NCI-H146 treated with DMSO at 0.1 percent for 48 hours (cell line): ENCODE data around the gene QKI.

Experiments
- DNase-seq: peaks from one replicate; lab custom pipeline; 2025; ENCODE audit not compliant: unreplicated experiment; lab: John Stamatoyannopoulos, UW

Gene QKI

DNA sequence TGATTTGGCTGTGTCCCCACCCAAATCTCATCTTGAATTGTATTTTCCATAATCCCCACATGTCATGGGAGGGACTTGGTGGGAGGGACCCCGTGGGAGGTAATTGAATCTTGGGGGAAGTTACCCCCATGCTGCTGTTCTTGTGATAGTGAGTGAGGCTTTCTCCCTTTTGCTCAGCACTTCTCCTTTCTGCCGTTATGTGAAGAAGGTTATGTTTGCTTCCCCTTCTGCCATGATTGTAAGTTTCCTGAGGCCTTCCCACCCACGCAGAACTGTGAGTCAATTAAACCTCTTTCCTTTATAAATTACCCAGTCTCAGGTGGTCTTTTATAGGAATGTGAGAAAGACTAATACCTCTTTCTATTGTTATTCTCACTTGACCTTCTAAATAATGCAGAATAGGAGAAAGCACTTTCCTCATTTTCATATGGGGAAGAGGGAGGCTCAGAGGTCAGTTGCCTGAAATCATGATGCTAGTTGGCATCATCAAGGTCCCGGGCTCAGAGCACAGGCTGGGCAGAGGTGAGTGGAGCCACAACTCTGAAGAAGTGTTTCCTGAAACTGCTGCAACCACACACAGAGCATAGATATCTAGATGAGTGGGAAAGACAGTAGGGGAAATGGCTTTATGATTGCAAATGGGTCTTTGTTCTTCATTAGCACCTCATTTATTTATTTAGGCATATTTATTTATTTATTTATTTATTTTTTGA is 191.0 kb downstream of the QKI start:
- no peak for DNase-seq

DNA sequence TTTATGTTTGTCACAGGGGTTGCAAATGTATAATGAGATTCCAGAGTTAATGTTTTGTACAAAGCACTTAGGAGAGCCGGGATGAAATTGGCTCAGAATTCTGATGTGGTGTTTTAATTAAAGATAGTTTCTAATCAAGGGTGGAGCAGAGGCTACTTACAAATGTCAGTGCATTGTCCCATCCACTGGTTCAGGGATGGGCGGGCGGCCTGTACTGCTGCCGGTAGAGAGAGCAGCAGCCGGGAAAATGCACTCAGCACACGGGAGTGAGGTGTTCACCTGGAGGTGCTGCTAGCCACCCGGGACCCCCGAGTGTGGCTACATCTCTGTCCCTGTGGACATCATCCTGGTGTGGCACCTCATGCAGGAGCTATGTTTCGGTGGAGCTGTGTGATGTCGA is 193.3 kb downstream of the QKI start:
- no peak for DNase-seq

DNA sequence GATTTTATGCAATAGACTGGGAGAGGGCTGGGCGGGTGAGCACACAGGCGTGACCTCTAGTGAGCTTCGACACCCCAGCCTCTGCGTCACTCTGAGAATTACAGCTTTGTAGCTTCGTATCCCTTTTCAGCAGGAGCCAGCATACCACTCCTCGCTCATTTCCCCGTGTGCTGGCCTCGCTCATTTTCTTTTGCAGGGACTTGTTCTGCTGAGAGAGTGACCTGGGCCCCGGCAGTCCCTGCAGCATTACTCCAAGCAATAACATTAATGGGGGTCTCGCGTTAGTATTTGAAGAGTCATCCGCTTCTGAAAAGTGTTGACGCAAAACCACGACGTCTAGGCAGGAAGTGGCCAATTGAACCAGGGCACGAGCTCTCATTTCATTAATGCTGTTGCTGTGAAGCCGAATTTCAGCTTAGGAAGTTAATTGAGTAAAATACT is 193.7 kb downstream of the QKI start:
- no peak for DNase-seq

DNA sequence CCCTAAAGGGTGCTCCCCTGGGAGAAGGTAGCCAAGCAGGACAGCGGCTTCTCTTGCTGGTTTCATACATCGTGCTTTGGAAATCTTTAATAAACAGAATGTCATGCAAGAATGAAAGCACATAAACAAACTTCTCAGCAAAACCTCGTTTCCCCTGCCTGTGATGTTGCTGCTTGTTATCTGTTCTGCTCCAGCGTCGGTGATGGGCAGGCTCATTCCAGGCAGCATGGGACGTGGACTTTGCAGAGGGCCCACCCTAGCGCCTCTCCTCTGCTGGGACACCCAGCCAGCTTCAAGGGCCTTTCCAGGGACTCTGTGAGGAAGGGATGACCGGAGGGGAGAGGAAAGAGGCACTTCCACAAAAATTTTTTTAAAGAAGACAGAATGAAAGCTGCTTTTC is 197.7 kb downstream of the QKI start:
- no peak for DNase-seq

DNA sequence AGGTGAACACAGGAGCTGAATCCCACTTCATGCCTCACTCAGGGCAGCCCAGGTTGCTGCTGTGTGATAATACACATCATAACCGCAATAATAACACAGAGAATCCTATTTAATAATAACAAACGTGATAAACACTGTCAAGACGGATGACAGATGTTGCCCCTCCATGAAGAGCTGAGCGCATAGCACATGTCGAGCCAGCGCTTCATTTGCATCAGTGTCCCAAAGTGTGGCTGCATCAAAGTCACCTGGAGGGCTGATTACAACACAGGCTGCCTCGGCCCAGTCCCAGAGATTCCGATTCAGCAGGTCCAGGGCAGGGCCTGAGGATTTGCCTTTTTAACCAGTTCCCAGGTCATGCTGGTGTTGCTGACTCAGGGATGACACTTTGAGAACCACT is 198.5 kb downstream of the QKI start:
- DNase-seq = no peak

DNA sequence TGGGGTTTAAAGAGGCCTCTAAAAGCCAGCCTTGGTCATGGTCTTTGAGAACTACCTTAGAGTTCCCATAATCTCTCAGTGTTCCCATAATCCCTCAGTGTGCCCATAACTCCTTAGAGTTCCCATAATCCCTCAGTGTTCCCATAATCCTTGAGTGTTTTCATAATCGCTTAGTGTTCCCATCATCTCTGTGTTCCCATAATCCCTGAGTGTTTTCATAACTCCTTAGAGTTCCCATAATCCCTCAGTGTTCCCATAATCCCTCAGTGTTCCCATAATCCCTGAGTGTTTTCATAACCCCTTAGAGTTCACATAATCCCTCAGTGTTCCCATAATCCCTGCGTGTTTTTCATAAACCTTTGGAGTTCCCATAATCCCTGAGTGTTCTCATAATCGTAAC is 199.2 kb downstream of the QKI start:
- no peak for DNase-seq

DNA sequence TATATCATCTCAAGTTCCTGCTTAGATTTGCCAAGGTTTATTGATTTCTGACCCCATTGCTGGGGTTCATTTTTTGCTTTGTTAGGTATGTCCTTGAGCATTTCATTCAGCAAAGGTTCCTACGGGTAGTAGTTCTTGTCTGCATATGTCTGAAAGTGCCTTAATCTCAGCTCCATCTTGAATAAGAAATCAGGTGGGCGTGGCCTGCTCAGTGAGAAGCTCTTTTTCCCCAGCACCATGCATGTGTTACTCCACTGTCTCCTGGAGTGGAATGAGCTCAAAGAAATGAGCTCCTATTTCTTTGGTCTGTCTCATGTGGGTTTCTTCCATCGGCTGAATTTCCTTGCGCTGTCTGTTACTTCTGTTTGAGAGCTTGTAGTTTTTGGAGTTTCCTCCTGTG is 201.9 kb downstream of the QKI start:
- DNase-seq = no peak

DNA sequence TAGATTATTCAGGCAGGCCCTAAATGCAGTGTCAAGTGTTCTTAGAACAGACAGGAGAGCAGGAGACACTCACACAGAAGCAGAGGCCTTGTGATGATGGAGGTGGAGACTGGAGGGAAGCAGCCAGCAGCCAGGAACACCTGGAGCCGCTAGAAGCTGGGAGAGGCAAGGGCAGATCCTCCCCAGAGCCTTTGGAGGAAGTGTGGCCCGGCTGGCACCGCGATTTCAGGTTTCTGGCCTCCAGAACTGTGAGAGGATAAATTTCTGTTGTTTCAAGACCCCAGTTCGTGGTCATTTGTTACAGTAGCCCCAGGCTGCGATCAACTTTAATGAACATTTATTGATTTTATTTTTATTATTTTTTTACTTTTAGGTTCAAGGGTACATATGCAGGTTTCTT is 203.0 kb downstream of the QKI start:
- DNase-seq = no peak

DNA sequence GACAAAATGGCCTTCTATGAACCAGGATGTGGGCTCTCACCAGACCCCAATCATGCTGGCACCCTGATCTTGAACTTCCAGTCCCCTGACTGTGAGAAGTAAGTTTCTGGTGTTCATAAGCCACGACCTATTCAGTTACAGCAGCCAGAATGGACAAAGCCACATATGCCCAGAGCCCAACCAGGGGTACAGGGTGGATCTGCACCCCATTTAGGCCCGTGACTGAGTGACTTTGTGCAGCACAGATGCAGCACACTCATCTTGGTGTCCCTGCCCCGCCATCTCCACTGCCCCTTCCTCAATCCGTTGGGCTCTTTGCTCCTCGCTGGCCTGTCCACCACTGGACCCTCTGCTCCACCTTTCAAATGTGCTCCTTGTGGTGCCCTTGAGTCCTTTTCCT is 205.6 kb downstream of the QKI start:
- no peak for DNase-seq

DNA sequence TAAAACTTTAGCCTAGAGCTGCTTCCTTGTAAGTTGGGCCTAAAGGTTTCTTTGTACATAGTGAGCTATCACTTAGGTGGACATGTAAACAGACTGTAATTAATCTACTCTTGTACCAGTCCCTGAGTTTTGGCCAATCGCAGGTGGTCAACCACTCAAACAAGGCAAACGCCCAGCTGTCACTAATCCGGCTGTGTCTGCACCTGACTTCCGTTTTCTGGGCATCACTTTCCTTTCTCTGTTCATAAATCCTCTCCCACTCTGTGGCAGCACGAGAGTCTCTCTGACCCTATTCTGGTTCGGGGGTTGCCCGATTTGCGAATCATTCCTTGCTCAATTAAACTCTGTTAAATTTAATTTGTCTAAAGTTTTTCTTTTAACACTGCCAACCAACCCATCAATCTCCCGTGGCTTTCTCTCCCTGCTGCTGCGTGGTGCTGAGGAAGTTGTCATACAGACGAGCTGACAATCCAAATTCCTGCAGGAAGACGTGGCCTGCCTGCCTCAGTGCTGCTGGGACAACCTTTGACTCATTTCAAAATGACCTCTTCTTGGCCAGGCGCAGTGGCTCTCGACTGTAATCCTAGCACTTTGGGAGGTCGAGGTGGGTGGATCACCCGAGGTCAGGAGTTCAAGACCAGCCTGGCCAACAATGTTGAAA is 206.3 kb downstream of the QKI start:
- DNase-seq = no peak

DNA sequence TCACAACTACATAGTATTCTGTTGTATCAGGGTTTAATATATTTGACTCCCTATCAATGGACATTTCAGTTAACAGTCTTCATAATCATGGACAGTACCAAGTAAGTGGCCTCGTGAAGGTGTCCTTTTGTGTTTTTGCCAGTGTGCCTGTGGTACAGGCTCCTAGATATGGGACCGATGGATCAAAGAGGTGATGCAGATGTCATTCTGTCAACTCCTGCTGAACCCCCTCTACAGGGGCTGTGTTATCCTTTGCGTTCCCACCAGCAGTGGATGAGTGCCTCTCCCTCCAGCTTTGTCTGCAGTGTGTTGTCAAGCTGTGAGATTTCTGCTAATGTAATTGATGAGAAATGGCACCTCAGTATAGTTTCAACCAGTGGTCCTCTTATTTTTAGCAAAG is 210.7 kb downstream of the QKI start:
- no peak for DNase-seq

DNA sequence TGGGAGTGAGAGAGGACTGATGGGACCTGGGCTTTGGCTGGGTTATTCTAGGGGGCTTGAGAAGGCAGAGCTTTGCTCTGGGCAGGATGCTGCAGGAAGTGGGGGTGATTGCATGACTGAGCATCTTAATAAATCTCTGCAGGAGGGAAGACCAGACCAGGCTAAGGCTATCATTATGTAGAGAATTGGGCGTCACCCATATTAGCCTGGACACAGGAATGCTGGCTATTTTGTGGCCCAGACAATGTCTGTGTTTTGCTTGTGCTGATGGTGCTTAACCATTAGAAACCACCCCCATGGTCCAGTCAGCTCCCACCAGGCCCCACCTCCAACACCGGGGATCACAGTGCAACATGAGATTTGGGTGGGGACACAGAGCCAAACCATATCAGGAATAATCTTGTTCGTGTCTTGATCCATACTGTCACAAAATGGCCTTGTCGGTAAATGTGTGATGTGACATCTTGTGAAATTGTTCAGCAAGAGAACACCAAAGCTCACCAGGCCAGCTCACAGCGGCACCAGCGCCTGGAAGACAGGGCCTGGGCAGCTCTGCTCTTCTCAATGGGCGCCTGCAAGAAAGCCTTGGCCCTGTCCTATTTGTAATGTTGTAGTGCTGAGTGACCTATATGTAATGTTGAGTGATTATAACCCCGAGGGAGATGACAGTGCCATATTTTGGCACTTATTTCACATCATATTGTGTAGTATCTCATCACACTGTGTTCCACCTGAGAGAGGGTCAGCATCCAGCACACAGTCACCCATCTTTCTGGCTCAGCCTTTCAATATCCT is 211.8 kb downstream of the QKI start:
- no peak for DNase-seq

DNA sequence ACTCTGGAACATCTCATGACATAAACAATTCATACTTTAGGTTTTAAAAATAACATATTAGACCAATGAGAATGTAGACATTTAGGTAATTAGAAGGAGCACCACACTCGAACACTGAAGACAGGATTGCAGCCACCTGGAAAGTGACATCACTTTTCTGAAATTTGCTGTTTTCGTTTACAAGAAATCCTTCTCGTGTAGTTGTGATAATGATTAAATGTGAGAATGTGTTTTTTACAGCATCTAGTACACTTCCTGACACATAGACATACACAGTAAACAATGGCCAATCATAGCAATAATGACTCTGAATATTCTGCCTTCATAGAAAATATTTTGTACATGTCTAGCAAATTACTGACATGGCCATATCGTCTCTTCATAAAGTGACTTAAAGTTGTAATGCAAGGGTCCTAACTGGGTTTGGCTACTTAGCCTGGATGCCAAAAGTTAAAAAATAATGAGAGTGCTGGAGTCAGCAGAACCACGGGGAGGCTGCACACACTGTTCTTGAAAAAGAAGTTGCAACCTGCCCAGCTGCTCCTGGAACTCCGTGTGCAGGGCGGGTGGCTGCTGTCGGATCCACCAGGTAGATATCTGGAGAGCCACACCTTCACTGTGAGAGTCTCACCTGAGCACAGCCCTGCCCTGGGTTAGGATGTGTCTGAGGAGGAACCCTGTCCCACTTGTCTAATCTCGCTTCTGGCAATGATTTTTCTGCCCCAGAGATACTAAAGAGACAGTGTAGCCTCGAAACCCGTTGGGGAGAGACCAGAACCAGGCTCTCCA is 212.9 kb downstream of the QKI start:
- DNase-seq = no peak
